ENCODE data around the gene GFRAL.

The GFRAL gene

GRCh38 chr6:55447891-55448290 is 120.6 kb downstream of the GFRAL start:
- TF ChIP-seq, protein P1, sequence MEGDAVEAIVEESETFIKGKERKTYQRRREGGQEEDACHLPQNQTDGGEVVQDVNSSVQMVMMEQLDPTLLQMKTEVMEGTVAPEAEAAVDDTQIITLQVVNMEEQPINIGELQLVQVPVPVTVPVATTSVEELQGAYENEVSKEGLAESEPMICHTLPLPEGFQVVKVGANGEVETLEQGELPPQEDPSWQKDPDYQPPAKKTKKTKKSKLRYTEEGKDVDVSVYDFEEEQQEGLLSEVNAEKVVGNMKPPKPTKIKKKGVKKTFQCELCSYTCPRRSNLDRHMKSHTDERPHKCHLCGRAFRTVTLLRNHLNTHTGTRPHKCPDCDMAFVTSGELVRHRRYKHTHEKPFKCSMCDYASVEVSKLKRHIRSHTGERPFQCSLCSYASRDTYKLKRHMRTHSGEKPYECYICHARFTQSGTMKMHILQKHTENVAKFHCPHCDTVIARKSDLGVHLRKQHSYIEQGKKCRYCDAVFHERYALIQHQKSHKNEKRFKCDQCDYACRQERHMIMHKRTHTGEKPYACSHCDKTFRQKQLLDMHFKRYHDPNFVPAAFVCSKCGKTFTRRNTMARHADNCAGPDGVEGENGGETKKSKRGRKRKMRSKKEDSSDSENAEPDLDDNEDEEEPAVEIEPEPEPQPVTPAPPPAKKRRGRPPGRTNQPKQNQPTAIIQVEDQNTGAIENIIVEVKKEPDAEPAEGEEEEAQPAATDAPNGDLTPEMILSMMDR (IDR thresholded peaks at IDR 0.05; ENCODE audit: low read length, missing control alignments) = no peak
- DNase-seq (ENCODE audit: low read depth) = no peak

DNA sequence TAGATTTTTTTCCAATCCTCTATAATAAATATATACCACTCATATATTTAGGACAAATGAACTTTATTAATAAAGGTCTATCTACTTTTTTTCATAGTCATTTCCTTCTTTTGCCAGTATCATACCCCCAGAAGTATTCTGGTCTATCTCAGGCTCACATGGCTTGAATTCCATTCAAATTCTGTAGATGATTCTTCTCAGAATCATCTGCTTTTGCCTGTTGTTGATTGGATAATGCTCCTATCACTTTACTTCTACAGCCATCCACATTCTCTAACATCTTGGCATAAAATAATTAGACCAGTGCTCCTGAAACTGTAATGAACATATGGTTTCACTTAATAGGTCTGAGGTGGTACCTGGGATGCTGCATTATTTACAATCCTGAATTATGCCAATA is 121.2 kb downstream of the GFRAL start:
- no peak overlapping the region for H3K4me3 ChIP-seq (replicated peaks; ENCODE audit: low read depth, low read length)
- TF ChIP-seq, protein P1 (IDR thresholded peaks at IDR 0.05; ENCODE audit: low read length, missing control alignments) = no peak
- DNase-seq (ENCODE audit: low read depth) = peak; percentile 21

More at GRCh38 chr6:55447891-55448290, 120.6 kb downstream of the GFRAL start:
- no peak overlapping the region for H3K4me3 ChIP-seq (replicated peaks; ENCODE audit: low read depth, low read length)

- no peak for DNase-seq (ENCODE audit: low read depth)
- TF ChIP-seq, protein P1 (IDR thresholded peaks at IDR 0.05; ENCODE audit: low read length, missing control alignments) = no peak
- no peak overlapping the region for H3K4me3 ChIP-seq (replicated peaks; ENCODE audit: low read depth, low read length)
These were observed 122.0 kb downstream of the GFRAL start for GRCh38 chr6:55449225-55449624.

DNA sequence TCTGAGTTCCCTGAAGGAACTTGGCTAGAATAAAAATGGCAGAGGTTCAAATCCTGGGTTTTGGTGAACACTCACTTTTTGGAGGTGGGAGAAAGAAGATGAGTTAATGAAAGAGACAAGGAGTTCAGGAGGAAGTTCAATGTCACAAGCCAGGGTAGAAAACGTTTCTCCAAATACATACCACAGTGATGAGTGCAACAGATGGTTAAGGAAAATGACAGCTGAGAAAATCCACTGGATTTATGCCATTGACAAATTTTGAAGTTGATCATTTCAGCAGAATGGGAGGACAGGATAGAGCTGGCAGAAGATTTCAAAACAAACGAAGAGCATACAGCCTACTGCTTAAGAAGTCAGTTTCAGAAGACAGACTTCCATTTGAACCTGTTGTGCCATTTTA is 122.7 kb downstream of the GFRAL start:
- DNase-seq (ENCODE audit: low read depth) = peak; percentile 18
- TF ChIP-seq, protein P1 (IDR thresholded peaks at IDR 0.05; ENCODE audit: low read length, missing control alignments) = no peak
- no peak overlapping the region for H3K4me3 ChIP-seq (replicated peaks; ENCODE audit: low read depth, low read length)

All from fibroblast of pulmonary artery (primary cell).